Measurements from ENCODE around the gene AP1S1.
A peak's percentile ranks its signal among the peaks of the same experiment; 100 is the strongest.

AP1S1 gene

GRCh38 chr7:101174322-101174854 lies 20.1 kb downstream of the AP1S1 start:
- peak overlapping the region; percentile 86 for H3K27ac ChIP-seq
- TF ChIP-seq, protein P1, sequence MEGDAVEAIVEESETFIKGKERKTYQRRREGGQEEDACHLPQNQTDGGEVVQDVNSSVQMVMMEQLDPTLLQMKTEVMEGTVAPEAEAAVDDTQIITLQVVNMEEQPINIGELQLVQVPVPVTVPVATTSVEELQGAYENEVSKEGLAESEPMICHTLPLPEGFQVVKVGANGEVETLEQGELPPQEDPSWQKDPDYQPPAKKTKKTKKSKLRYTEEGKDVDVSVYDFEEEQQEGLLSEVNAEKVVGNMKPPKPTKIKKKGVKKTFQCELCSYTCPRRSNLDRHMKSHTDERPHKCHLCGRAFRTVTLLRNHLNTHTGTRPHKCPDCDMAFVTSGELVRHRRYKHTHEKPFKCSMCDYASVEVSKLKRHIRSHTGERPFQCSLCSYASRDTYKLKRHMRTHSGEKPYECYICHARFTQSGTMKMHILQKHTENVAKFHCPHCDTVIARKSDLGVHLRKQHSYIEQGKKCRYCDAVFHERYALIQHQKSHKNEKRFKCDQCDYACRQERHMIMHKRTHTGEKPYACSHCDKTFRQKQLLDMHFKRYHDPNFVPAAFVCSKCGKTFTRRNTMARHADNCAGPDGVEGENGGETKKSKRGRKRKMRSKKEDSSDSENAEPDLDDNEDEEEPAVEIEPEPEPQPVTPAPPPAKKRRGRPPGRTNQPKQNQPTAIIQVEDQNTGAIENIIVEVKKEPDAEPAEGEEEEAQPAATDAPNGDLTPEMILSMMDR (IDR thresholded peaks at IDR 0.05): no peak
- no peak for TF ChIP-seq ZFX (IDR thresholded peaks at IDR 0.05; ENCODE audit: borderline replicate concordance)

DNA sequence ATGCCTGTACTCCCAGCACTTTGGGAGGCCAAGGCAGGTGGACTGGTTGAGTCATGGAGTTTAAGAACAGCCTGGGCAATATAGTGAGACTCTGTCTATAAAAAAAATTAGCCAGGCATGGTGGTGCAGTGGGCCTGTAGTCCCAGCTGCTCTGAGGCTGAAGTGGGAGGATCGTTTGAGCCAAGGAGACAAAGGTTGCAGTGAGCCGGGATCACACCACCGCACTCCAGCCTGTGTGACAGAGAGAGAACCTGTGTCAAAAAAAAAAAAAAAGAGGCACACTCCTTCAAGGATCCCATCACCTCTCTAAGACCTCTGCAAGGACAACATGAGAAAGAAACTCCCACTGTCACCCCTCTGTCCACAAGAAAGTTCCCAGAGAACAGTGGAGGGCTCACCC lies 21.4 kb downstream of the AP1S1 start:
- TF ChIP-seq, protein P1 (IDR thresholded peaks at IDR 0.05): no peak
- H3K27ac ChIP-seq: no peak overlapping the region

GRCh38 chr7:101177644-101178043 lies 23.4 kb downstream of the AP1S1 start:
- no peak overlapping the region for H3K27ac ChIP-seq
- TF ChIP-seq, protein P1 (IDR thresholded peaks at IDR 0.05): no peak
- no peak for TF ChIP-seq ZFX (IDR thresholded peaks at IDR 0.05; ENCODE audit: borderline replicate concordance)

GRCh38 chr7:101179117-101179516 lies 24.8 kb downstream of the AP1S1 start:
- H3K27ac ChIP-seq: no peak overlapping the region
- no peak for TF ChIP-seq ZFX (IDR thresholded peaks at IDR 0.05; ENCODE audit: borderline replicate concordance)
- TF ChIP-seq, protein P1 (IDR thresholded peaks at IDR 0.05): no peak

- TF ChIP-seq, protein P1 (IDR thresholded peaks at IDR 0.05): no peak
- TF ChIP-seq ZFX (IDR thresholded peaks at IDR 0.05; ENCODE audit: borderline replicate concordance): no peak
- H3K27ac ChIP-seq: no peak overlapping the region
Measured at GRCh38 chr7:101179713-101180112, 25.4 kb downstream of the AP1S1 start.

GRCh38 chr7:101180130-101180755 lies 26.0 kb downstream of the AP1S1 start, which contains the start of gene NAT16:
NAT16 (minus strand) TSS chr7:101180293; CDS start chr7:101174807, 5,486 bp downstream.
- no peak within 1 kb of the TSS for H3K27ac ChIP-seq
- TF ChIP-seq, protein P1 (IDR thresholded peaks at IDR 0.05): no peak
- no peak for TF ChIP-seq ZFX (IDR thresholded peaks at IDR 0.05; ENCODE audit: borderline replicate concordance)

DNA sequence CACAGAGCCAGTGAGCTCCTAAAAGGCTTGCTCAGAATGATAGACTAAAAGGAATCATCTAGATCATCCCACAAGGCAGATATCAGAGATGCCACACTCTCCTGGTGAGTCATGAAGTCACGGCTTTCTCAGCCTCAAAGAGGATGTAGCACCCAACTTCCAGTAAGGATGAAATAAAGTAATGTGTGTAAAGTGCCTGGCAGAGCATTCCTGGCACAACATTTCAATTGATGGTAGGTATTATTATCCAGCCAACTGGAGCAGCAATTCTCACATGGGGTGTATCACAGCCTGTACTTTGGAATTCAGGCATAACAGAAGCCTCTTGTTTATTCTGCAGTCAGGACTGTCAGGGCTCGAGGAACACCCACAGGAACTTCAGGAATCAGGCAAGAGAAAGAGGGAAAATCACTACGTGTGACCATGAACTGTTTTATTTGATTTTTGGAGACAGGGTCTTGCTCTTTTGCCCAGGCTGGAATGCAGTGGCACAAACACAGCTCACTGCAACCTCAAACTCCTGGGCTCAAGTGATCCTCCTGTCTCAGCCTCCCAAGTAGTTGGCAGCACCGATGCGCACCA lies 31.1 kb downstream of the AP1S1 start:
- H3K27ac ChIP-seq: no peak overlapping the region
- TF ChIP-seq ZFX (IDR thresholded peaks at IDR 0.05; ENCODE audit: borderline replicate concordance): no peak
- TF ChIP-seq, protein P1 (IDR thresholded peaks at IDR 0.05): no peak

All from 22Rv1 (cell line).